Activated CD8-positive, alpha-beta T cell treated with anti-CD3 and anti-CD28 coated beads for 36 hours (primary cell): ENCODE data around the gene IRS1. TPM values are rescaled to one million over a fixed set of nuclear protein-coding genes. Genes with fewer than 3 reads are reported as not detected.

Experiments used
- ATAC-seq: fragments of 200-7000 bp; cut with Tn5 transposase; one replicate; pipeline ENCODE4 v1.10.0; 2021; ENCODE audit warnings: mild to moderate bottlenecking, moderate library complexity
- CTCF ChIA-PET: fragments of 350-600 bp; sonication (Branson Sonifier 250); formaldehyde crosslinking; loops from one replicate; lab custom pipeline; 2021; ENCODE audit warnings: antibody characterized with exemption; lab: Charles Lee
- POLR2A ChIA-PET: fragments of 350-600 bp; sonication (Branson Sonifier 250); formaldehyde crosslinking; loops from one replicate; lab custom pipeline; 2021; ENCODE audit warnings: antibody characterized with exemption; lab: Charles Lee
- DNase-seq: peaks from one replicate; pipeline ENCODE4 v3.0.0-alpha.2; 2020
- H3K27ac Mint-ChIP-seq: one replicate; pipeline ENCODE4 v1.8.0; 2021; ENCODE audit warnings: mild to moderate bottlenecking, mixed read lengths
- H3K27me3 Mint-ChIP-seq: one replicate; pipeline ENCODE4 v1.8.0; 2021; ENCODE audit warnings: mixed read lengths
- H3K36me3 Mint-ChIP-seq: one replicate; pipeline ENCODE4 v1.8.0; 2021; ENCODE audit warnings: low read depth, mixed read lengths
- H3K4me1 Mint-ChIP-seq: one replicate; pipeline ENCODE4 v1.8.0; 2021; ENCODE audit warnings: low read depth, mixed read lengths
- H3K4me3 Mint-ChIP-seq: one replicate; pipeline ENCODE4 v1.8.0; 2021; ENCODE audit warnings: mild to moderate bottlenecking, moderate library complexity, mixed read lengths
- H3K9me3 Mint-ChIP-seq: one replicate; pipeline ENCODE4 v1.8.0; 2021; ENCODE audit warnings: mixed read lengths
- intact Hi-C: fragments of 100-400 bp; cut with micrococcal nuclease; formaldehyde crosslinking; loops from one replicate; pipeline ENCODE4 v1.10.0; 2022
- total RNA-seq, 2 experiments: library from RNA; stranded (reverse); gene quantifications; one replicate each; pipeline ENCODE4 v1.2.3, GENCODE V29; 2021
- TF ChIP-seq, protein P1 (sequence below): fragments of 200-600 bp; IDR thresholded peaks from one replicate; pipeline ENCODE4 v1.8.0; 2022; ENCODE audit warnings: antibody characterized with exemption, mild to moderate bottlenecking

IRS1 gene
- total RNA-seq, 2 experiments from 2014 or later: 3.5 to 4.0 TPM

DNA sequence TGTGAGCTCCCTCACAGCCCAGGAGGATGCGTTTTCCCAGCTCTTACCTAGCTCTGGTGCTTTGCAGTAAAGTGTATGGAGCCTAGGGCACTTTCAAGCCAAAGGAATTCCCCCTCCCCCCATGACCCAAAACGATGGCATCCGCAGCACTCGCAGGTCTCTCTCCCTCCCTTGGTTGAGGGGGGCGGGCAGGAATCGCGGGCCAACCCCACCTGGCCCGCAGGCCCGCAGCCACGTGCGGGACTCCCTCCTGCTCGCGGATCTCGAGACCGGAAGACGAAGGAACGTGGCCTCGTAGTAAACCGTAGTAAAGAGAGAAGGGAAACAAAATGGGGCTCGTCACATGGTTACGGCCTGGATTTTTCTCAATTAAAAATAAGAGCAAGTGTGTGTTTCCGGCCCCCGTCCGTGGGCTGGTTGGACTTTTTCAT, 8.5 kb downstream of the IRS1 start:
- Mint-ChIP-seq H3K27me3 (no peaks in the 10 kb centered on the region), H3K27ac (peak overlapping the region; percentile 97), H3K36me3 (peaks cover 6% of the 10 kb centered on the region), H3K4me3 (peak overlapping the region; percentile 87), H3K4me1 (peaks cover 59% of the 10 kb centered on the region), H3K9me3 (no peaks in the 10 kb centered on the region)
- TF ChIP-seq, protein P1, sequence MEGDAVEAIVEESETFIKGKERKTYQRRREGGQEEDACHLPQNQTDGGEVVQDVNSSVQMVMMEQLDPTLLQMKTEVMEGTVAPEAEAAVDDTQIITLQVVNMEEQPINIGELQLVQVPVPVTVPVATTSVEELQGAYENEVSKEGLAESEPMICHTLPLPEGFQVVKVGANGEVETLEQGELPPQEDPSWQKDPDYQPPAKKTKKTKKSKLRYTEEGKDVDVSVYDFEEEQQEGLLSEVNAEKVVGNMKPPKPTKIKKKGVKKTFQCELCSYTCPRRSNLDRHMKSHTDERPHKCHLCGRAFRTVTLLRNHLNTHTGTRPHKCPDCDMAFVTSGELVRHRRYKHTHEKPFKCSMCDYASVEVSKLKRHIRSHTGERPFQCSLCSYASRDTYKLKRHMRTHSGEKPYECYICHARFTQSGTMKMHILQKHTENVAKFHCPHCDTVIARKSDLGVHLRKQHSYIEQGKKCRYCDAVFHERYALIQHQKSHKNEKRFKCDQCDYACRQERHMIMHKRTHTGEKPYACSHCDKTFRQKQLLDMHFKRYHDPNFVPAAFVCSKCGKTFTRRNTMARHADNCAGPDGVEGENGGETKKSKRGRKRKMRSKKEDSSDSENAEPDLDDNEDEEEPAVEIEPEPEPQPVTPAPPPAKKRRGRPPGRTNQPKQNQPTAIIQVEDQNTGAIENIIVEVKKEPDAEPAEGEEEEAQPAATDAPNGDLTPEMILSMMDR: no peak
- ATAC-seq (peak; percentile 59), DNase-seq (peak; percentile 81)
- ChIA-PET POLR2A (interaction anchor here (0.5 to 2.7 kb wide), 6 partner anchors 9 to 401 kb away, joined by 3 to 16 read pairs (median 4); partner anchors contain the start of gene RHBDD1), CTCF (interaction anchor here (1.2 to 4.2 kb wide), 3 partner anchors 8 to 44 kb away, joined by 3 to 29 read pairs (median 4); partner anchors contain the start of gene IRS1)
- intact Hi-C loops: no loop called here

DNA sequence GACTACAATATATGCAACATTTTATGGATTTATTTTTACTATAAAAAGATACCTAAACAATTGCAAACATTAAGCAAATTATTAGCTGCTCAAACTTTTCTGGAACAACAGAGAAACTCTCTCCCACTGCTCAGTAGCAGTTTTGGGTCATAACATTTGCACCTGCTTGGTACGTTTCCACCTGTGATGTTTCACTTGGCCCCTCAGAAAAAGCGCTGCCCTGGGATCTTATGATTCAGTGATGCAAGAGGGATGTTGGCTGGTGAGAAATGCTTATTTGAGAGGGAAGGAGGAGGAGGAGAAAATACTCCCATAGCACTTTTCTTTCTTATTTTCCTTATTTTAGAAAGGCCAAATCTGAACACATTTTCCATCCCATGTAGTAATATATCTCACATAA, 9.2 kb downstream of the IRS1 start:
- H3K4me1 Mint-ChIP-seq: peaks cover 59% of the 10 kb centered on the region
- TF ChIP-seq, protein P1: no peak
- H3K36me3 Mint-ChIP-seq: peaks cover 10% of the 10 kb centered on the region
- peak overlapping the region; percentile 87 for H3K4me3 Mint-ChIP-seq
- no peaks in the 10 kb centered on the region for H3K9me3 Mint-ChIP-seq
- intact Hi-C loops: no loop called here
- H3K27me3 Mint-ChIP-seq: no peaks in the 10 kb centered on the region
- CTCF ChIA-PET: interaction anchor here (1.2 to 4.2 kb wide), 5 partner anchors 9 to 45 kb away, joined by 3 to 29 read pairs (median 6); partner anchors contain the start of gene IRS1
- peak overlapping the region; percentile 97 for H3K27ac Mint-ChIP-seq
- ATAC-seq: no peak
- POLR2A ChIA-PET: interaction anchor here (0.9 to 2.7 kb wide), 5 partner anchors 10 to 400 kb away, joined by 3 to 16 read pairs (median 4); partner anchors contain the start of gene RHBDD1
- peak; percentile 4 for DNase-seq

DNA sequence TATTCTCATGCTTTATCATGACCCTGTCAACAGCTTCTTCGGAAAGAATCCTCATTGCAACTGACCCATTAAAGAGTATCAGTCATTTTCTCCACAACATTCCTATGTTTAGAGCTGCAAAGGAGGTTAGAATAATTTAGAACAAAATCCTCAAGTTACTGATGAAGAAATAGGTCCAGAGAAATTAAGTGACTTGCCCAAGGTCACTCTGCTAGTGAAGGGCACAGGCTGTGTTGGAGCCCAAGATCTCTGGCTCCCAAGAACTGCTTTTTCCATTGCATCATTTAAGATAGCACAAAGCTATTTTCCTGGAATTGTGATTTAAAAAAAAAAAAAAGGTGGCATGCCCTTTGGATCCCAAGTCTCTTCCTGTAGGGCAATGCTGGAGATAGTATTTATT, 9.6 kb downstream of the IRS1 start:
- peak overlapping the region; percentile 97 for H3K27ac Mint-ChIP-seq
- no peaks in the 10 kb centered on the region for H3K9me3 Mint-ChIP-seq
- TF ChIP-seq, protein P1: no peak
- POLR2A ChIA-PET: interaction anchor here (0.9 to 2.7 kb wide), 4 partner anchors 11 to 46 kb away, joined by 3 to 16 read pairs (median 5); partner anchors contain the start of gene RHBDD1
- H3K4me1 Mint-ChIP-seq: peaks cover 55% of the 10 kb centered on the region
- DNase-seq: no peak
- no peak for ATAC-seq
- H3K36me3 Mint-ChIP-seq: peaks cover 10% of the 10 kb centered on the region
- intact Hi-C loops: no loop called here
- no peaks in the 10 kb centered on the region for H3K27me3 Mint-ChIP-seq
- H3K4me3 Mint-ChIP-seq: peak overlapping the region; percentile 87
- CTCF ChIA-PET: interaction anchor here (1.2 to 4.2 kb wide), 5 partner anchors 9 to 45 kb away, joined by 3 to 29 read pairs (median 6); partner anchors contain the start of gene IRS1

DNA sequence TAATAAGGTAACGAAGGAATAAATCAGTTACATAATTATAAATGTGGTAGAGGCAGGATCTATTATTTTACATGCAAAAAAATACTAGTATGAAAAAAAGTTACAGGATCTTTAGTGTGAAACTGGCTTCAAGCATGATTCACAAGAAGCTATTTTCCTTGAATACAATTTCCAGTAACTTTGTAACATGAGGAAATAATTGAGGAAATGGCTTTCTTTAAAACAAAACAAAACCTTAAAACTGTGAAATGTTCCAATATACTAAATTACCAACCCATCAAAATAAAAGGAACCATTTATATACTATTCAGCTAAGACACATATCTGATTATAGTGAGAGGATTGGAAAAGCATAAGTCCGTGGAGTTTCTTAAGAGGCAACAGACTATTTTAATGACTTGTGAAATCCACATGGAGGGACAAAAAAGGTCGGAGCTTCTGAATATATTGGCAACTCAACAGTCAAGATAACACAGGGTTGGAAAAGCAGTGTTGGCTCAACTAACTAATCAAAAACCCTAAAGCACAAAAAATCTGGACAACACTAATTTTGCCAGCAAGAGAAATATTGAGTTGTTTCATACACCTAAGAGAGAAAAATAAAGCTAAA, 10.6 kb downstream of the IRS1 start:
- TF ChIP-seq, protein P1: no peak
- DNase-seq (no peak), ATAC-seq (no peak)
- Mint-ChIP-seq H3K27me3 (no peaks in the 10 kb centered on the region), H3K9me3 (no peaks in the 10 kb centered on the region), H3K36me3 (peaks cover 10% of the 10 kb centered on the region), H3K4me3 (no peak overlapping the region), H3K4me1 (peaks cover 44% of the 10 kb centered on the region), H3K27ac (no peak overlapping the region)
- ChIA-PET CTCF (interaction anchor here (1.2 to 4.2 kb wide), 4 partner anchors 10 to 17 kb away, joined by 3 to 29 read pairs (median 10); partner anchors contain the start of gene IRS1), POLR2A (interaction anchor here (0.9 kb wide), 1 partner anchor 9 kb away, joined by 3 read pairs; no protein-coding TSS in a partner anchor)
- intact Hi-C loops: no loop called here
